ENCODE results near the gene GZMH. TPM values are rescaled to one million over a fixed set of nuclear protein-coding genes. Genes with fewer than 3 reads are reported as not detected.

Gene GZMH
- total and polyA plus RNA-seq, 2 of the 8 experiments (the other 6 are each of a cell fraction or from before 2014, with no cell fraction given), result not detected

- no peaks in the 10 kb centered on the region for H3K27me3 ChIP-seq (replicated peaks in 1 of 4; ENCODE audit: control insufficient read depth in 3 of 4, extremely low read depth in 1 of 4, insufficient read depth in 3 of 4, low read length in 3 of 4)
- no peak overlapping the region for H3K18ac ChIP-seq (ENCODE audit: extremely low read depth, low read length)
- no peaks in the 10 kb centered on the region for H3K36me3 ChIP-seq (ENCODE audit: control insufficient read depth in 2 of 4, insufficient read depth in 4 of 4, low read length in 3 of 4)
- no peaks in the 10 kb centered on the region for H4K20me1 ChIP-seq (replicated peaks in 1 of 2; ENCODE audit: control insufficient read depth in 1 of 2, insufficient read depth in 2 of 2, low read length in 2 of 2)
- no peak overlapping the region for H2BK20ac ChIP-seq (ENCODE audit: low read length)
- CTCF ChIA-PET (ENCODE audit: partially characterized antibody), result interaction anchor here (1.1 kb wide), 1 partner anchor 8 kb away, joined by 4 read pairs; no protein-coding TSS in a partner anchor
- H2BK5ac ChIP-seq (ENCODE audit: low read depth, low read length), result no peak overlapping the region
- H4K91ac ChIP-seq (replicated peaks; ENCODE audit: insufficient read length, low read length), result no peak overlapping the region
- no peak overlapping the region for H2AK5ac ChIP-seq (ENCODE audit: low read depth, low read length)
- peaks cover 16 to 24% of the 10 kb centered on the region in 2 experiments for H3K9me3 ChIP-seq (ENCODE audit: insufficient read depth in 2 of 2, low read depth in 1 of 2, low read length in 1 of 2)
- H3K14ac ChIP-seq (ENCODE audit: insufficient read length), result no peak overlapping the region
- no peak overlapping the region for H3K9ac ChIP-seq (replicated peaks in 1 of 4; ENCODE audit: extremely low read depth in 1 of 4, low read depth in 3 of 4, low read length in 3 of 4)
- H4K5ac ChIP-seq (ENCODE audit: insufficient read length, low read depth, low read length), result no peak overlapping the region
- H3K4ac ChIP-seq (replicated peaks; ENCODE audit: insufficient read length, low read depth, low read length), result no peak overlapping the region
- H3K4me3 ChIP-seq (ENCODE audit: extremely low read depth in 1 of 4, insufficient read depth in 2 of 4, low read depth in 3 of 4, low read length in 4 of 4), result no peak overlapping the region
- DNase-seq (ENCODE audit: low read depth in 1 of 2, low spot score in 2 of 2) (no peak), FAIRE-seq (no peak)
- no peak overlapping the region for H2AFZ ChIP-seq (ENCODE audit: low read length)
- no peak overlapping the region for H2BK15ac ChIP-seq (ENCODE audit: low read length)
- no peak overlapping the region for H2BK120ac ChIP-seq (replicated peaks; ENCODE audit: low read depth, low read length)
- H3K4me1 ChIP-seq (replicated peaks in 1 of 4; ENCODE audit: control insufficient read depth in 3 of 4, insufficient read depth in 4 of 4, low read length in 3 of 4), result no peaks in the 10 kb centered on the region
- no peaks in the 10 kb centered on the region for H3K79me1 ChIP-seq (ENCODE audit: low read depth, low read length)
- H3K56ac ChIP-seq (replicated peaks; ENCODE audit: insufficient read length, low read depth, low read length), result no peak overlapping the region
- H3K4me2 ChIP-seq (ENCODE audit: insufficient read depth in 1 of 2, low read depth in 2 of 2, low read length in 2 of 2), result no peak overlapping the region
- no peaks in the 10 kb centered on the region for H3K23me2 ChIP-seq (ENCODE audit: low read depth, low read length)
- no peaks in the 10 kb centered on the region for H3K79me2 ChIP-seq (ENCODE audit: control insufficient read depth in 1 of 2, insufficient read depth in 2 of 2, low read length in 2 of 2)
- H4K8ac ChIP-seq (ENCODE audit: extremely low read depth, insufficient read depth, low read length), result no peak overlapping the region
- H3K23ac ChIP-seq (ENCODE audit: insufficient read length), result no peak overlapping the region
- POLR2A ChIA-PET (ENCODE audit: partially characterized antibody), result no interaction called here
- no peak overlapping the region for H3K27ac ChIP-seq (ENCODE audit: low read depth, low read length)
- no peak for TF ChIP-seq CEBPB (IDR thresholded peaks at IDR 0.05; ENCODE audit: low read depth, low read length)
- no peak for TF ChIP-seq CHD1 (IDR thresholded peaks at IDR 0.05; ENCODE audit: low read depth, low read length)
- TF ChIP-seq, protein P1, sequence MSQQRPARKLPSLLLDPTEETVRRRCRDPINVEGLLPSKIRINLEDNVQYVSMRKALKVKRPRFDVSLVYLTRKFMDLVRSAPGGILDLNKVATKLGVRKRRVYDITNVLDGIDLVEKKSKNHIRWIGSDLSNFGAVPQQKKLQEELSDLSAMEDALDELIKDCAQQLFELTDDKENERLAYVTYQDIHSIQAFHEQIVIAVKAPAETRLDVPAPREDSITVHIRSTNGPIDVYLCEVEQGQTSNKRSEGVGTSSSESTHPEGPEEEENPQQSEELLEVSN (IDR thresholded peaks at IDR 0.05), result no peak
- TF ChIP-seq, protein P2, sequence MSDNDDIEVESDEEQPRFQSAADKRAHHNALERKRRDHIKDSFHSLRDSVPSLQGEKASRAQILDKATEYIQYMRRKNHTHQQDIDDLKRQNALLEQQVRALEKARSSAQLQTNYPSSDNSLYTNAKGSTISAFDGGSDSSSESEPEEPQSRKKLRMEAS (IDR thresholded peaks at IDR 0.05), result no peak
- TF ChIP-seq JUN (IDR thresholded peaks at IDR 0.05; ENCODE audit: low read depth, low read length), result no peak
- TF ChIP-seq, protein P3, sequence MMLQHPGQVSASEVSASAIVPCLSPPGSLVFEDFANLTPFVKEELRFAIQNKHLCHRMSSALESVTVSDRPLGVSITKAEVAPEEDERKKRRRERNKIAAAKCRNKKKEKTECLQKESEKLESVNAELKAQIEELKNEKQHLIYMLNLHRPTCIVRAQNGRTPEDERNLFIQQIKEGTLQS (IDR thresholded peaks at IDR 0.05; ENCODE audit: insufficient read depth, low read depth, low read length), result no peak
- TF ChIP-seq EP300 (IDR thresholded peaks at IDR 0.05; ENCODE audit: borderline replicate concordance in 1 of 2, low read depth in 2 of 2, low read length in 2 of 2), result no peak
- TF ChIP-seq SIRT6 (IDR thresholded peaks at IDR 0.05; ENCODE audit: low read length), result no peak
- TF ChIP-seq POU5F1 (IDR thresholded peaks at IDR 0.05; ENCODE audit: low read depth, low read length), result no peak
- TF ChIP-seq TAF1 (IDR thresholded peaks at IDR 0.05; ENCODE audit: low read depth, low read length), result no peak
- no peak for TF ChIP-seq CHD2 (IDR thresholded peaks at IDR 0.05; ENCODE audit: low read length)
- TF ChIP-seq, protein P4, sequence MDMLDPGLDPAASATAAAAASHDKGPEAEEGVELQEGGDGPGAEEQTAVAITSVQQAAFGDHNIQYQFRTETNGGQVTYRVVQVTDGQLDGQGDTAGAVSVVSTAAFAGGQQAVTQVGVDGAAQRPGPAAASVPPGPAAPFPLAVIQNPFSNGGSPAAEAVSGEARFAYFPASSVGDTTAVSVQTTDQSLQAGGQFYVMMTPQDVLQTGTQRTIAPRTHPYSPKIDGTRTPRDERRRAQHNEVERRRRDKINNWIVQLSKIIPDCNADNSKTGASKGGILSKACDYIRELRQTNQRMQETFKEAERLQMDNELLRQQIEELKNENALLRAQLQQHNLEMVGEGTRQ (IDR thresholded peaks at IDR 0.05; ENCODE audit: low read length), result no peak
- H2BK12ac ChIP-seq (ENCODE audit: low read depth, low read length), result no peak overlapping the region
These were observed 12.1 kb downstream of the GZMH start for GRCh38 chr14:24597403-24597802.
